Left kidney (tissue), 2 donors: ENCODE results near the gene SPSB3. TPM values are rescaled to one million over a fixed set of nuclear protein-coding genes. Genes with fewer than 3 reads are reported as not detected.
"Not testable (repeated sequence)": the region's sequence is repeated elsewhere in the genome, so short reads cannot be mapped to it uniquely, and the experiment has no call there.

Experiments
- DNase-seq: peaks from one replicate; pipeline ENCODE4 v3.0.0-alpha.2; 2013
- polyA plus RNA-seq: library from polyadenylated mRNA; unstranded; fragments of 120-200 nt; gene quantifications from one replicate; pipeline ENCODE4 v1.2.1, GENCODE V29; 2013; ENCODE audit not compliant: insufficient read length

The SPSB3 gene
- polyA plus RNA-seq, 1 donor, result 32.8 TPM

DNA sequence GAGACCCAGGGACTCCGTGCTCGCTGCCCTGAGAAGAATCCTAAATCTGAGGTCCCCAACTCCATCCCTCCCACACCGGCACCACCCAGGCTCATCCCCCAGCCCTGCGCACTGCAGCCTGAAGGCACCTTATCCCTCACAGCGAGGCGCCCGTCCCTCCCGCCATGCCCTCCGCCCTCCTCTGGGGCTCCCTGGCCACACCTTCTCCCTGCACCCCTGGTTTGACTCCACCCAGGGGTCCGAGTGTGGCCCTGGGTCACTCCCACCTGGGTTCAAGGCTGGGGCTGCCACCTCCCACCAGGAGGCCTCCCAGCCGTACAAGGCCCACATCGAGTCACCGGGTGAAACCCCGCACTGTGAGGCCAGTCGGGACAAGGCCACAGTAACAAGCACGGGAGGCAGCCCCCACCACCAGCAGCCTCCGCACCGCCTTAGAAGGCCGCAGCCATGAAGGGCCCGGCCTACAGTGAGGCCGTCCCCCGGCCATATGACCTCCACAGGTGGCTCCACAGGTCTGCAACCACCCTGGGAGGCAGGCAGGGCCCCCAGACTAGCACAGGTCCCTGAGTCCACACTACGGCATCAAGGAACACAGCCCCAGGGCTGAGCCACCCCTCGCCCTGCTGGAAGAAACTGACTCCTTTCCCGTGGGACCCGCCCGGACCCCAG lies 36.0 kb upstream of the SPSB3 start:
- DNase-seq, result no peak

DNA sequence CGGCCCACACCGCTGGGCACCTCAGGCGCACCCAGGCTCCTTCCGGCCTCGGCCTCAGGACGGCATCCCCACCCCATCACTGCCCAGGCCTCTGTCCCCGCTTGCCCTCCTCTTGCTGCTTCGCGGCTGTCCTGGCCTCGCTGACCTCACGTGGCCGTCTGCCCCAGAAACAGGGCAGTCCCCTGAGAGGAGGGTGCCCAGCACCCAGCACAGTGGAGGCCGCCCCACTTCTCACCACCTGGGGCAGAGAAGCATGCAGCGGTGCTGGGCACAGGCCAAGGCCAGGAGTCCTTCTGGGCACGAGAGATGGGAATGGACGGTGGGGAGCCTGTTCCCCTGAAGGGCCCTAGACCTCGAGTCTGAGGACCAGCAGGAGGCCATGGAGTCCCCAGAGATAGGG lies 35.3 kb upstream of the SPSB3 start:
- no peak for DNase-seq

DNA sequence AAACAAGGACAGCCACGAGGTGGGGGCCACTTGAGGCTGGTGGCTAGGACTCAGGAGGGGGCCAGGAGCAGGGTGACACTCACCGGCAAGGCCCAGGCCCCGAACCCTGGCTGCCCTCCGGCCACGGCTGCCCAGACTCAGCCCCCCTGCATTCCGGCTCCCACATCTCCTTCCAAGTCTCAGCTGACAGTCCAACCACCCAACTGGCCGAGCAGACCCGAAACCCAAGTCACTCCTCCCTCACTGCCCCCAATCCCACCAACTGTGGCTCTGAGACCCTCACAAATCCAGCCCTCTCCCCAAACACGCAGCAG lies 34.9 kb upstream of the SPSB3 start:
- DNase-seq, result no peak

DNA sequence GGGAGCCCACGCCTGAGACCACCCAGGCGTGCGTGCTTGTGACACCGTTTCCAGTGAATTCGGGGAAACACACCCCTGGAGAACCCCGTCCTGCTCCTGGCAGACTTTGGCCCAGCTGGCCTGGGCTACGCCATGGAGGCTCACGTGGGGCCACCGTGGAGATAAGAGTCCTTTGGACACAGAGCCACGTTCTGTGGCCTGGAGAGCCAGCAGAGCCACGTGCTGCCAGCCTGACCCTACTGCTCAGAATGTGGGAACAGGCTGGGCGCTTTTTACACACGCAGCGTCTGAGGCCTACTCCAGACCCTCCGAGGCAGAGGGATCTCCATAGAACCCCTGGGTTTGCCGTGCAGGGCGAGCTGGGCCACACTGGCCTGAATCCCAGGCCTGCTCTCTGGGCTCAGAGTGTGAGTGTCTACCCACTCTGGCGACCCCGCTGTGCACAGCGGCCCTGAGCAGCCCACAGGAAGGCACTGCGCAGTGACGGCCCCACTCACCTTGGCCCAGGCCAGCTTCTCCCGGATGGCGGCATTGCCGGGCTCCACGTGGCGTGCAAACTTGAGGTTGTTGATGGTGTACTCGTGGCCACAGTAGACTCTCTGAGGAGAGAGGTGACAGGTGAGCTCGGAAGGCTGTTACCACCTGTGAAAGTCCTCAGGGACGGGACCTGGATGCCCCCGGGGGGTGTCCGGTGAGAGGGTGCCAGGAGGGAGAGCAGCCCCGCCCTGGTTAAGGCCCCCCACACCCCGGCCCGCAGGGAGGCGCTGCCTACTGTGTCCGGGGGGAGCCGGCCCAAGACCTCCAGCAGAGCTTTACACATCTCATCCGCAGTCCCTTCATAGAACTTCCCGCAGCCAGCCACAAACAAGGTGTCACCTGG lies 34.3 kb upstream of the SPSB3 start:
- DNase-seq, result no peak

DNA sequence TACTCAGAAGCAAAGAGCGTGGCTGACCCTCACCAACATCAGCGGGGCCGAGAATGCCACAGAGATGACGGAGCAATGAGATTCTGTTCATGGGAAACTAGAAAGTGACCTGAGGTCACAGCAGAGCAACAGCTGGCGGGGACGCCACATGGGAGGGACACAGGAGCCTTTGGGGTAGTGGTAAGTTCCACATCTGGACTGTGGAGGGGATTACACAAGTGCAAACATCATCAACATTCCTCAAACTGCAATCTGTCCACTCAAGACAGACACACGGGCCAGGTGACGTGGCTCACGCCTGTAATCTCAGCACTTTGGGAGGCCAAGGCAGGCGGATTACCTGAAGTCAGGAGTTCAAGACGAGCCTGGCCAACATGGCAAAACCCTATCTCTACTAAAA lies 33.1 kb upstream of the SPSB3 start:
- no peak for DNase-seq

DNA sequence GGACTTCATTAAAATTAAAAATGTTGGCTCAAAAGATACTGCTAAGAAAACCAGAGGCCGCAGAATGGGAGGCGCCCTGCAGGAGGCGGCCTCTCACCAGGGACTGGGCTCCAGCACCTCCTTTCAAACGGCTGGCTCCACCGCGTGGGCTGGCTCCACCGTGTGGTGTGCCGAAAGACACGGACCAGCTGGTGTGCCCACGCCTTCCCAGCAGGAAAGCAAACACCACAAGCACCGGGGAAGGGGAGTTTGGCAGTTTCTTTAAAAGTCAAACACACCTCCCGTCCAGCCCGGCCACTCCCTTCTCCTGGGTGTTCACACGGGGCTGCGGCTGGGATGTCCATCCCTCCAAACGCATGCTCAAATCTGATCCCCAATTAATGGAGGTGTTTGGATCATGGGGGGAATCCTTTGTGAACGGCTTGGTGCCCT lies 30.4 kb upstream of the SPSB3 start:
- no peak for DNase-seq

DNA sequence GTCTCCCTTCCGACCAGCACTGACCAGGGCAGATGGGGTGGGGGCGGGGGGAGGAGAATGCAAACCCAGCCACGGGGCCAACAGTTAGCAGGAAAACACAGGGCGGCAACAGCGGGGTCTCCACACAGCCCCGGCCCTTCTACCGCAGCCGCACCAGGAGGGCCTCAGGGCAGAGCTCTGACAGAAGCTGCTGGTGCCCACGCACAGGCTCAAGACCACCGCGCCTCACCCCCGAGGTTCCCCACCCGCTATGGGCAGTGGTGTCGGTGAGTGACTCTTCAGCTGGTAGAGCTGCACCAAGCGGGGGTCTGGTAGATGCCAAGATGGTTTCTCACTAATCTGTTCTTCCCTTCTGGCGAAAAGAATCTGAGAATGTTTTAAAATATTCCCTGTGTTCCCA lies 28.2 kb upstream of the SPSB3 start:
- no peak for DNase-seq

DNA sequence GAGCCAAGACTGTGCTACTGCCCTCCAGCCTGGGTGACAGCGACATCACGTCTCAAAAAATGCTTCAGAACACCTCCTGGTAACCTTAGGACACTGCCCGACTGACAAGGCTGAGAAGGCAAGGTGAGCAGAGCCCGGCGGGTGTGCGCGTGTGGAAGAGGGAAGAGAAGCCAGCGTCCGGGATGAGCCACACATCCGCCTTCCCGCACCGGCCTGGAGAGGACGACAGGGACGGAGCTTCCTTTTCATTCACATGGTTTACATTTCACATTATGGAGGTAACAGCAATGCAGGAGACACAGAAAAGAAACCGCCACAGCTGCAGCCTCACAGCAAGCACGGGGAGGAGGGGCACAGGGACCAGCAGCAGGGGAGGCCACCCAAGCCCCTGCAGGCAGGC lies 27.7 kb upstream of the SPSB3 start:
- DNase-seq, result no peak

DNA sequence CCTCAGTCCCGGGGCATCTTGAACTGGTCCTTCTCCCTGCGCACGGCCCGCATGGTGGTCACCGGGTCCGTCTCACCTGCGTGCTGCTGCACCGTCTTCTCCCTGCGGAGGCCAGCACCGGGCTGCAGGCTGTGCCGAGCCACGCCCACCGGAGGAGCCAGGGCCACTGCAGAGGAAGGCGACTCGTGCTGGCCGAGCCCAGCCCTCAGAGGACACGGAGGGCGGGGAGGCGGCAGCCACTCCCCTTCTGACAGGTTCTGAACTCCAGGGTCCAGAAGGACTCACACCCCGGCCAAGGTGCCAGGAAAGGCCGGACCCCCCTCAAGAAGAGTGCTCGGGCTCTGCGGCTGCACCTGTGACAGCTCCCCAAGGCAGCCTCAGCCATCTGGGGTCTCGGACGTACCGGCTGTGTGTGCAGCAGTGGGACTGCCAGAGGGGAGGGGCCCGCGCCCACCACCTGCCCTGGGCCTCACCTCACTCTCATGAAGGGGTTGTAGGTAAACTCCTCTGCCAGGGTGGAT lies 27.0 kb upstream of the SPSB3 start:
- DNase-seq, result no peak

DNA sequence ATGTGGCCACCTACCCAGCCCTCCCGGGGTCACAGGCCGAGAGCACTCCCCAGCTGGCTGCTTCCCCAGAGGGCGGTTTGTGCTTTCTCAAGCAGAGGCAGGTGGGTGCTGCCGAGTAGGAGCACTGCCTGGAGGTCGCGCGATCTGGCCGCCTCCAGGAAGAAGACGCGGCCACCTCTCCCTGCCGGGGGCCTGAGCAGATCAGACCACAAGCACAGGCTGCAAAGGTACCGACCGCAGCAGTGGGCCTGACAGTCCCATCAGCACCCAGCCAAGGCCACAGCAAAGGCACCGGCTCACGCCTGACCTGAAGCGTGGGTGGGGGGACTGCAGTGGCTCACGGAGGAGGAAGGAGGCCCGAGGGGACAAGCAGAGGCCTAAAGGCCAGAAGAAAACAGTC lies 26.3 kb upstream of the SPSB3 start:
- DNase-seq, result no peak

DNA sequence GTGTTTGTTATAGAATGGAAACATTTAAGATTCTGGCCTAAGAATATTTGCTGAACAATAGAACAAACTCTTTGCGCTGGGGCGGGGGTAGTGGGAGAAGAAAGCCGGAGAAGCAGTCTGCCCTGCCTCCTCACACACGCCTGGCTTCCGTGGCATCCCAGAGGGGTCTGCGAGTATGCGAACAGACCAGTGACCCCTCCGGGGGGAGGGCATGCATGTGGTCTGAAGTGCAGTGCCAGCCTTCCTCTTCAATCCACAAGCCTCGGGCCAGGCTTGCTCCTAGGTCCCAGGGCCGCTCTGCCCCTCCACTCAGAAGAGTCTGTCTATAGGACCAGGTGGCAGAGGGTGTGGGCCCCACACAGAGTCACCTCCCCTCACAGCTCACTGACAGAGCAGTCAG lies 25.3 kb upstream of the SPSB3 start:
- no peak for DNase-seq

DNA sequence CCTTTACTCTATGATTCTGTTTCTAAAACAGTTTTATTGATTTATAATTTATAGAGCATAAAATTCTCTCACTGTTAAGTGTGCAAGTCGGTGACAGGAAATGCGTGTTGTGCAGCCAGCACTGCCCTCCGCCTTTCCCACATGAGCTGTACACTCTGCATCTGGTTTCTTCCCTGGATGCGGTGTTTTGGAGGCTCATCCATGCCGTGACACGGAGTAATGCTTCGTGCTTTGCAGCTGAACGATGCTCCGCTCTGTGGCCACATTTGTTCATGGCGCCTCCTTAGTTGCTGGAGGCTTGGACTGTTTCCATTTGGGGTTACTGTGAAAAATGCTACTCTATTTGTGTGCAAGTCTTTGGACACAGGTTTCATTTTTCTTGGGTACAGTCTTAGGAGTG lies 18.3 kb upstream of the SPSB3 start:
- DNase-seq, result no peak

DNA sequence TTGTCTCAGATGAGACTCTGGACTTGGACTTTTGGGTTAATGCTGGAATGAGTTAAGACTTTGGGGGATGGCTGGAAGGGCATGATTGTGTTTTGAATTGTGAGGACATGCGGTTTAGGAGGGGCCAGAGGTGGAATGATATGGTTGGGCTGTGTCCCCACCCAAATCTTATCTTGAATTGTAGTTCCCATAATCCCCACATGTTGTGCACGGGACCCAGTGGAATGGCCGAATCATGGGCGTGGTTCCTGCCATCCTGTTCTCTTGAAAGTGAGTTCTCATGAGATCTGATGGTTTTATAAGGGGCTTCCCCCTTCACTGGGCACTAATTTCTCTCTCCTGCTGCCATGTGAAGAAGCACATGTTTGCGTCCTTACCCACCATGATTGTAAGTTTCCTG lies 16.9 kb upstream of the SPSB3 start:
- DNase-seq, result not testable (repeated sequence)

DNA sequence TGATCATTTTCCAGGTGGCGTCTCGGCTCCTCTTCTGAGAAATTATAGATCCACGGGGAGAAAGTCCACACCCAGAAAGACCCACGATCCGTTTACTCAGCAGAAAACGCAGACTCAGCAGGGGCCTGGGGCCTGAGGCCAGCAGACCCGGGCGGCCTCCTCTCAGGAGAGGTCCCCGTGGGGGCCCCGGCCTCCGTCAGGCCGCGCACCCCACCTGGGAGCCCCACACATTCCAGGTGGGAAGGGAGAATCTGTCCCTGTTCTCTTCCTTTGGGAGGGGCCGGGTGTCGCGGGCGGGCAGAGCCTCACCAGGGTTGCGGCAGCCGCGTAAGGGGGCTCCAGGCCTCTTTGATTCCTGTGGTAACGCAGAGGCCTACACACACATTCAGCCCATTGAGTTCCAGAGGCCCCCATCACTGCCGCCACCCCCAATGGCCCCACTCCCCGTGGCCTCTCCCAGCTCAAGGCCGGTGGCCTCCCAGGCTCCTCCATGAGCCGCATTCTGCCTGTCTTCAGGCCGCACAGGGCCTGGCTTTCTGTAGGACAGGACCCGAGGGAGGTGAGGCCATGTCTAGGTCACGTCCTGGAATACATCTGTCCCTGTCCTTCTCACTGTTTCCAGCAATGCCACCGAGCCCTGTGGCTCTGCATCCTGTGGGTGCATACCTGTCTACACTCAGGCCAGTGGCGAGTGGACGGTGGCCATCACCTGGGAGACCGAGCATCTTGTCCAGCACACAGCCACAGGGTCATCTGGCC lies 12.7 kb upstream of the SPSB3 start:
- no peak for DNase-seq

DNA sequence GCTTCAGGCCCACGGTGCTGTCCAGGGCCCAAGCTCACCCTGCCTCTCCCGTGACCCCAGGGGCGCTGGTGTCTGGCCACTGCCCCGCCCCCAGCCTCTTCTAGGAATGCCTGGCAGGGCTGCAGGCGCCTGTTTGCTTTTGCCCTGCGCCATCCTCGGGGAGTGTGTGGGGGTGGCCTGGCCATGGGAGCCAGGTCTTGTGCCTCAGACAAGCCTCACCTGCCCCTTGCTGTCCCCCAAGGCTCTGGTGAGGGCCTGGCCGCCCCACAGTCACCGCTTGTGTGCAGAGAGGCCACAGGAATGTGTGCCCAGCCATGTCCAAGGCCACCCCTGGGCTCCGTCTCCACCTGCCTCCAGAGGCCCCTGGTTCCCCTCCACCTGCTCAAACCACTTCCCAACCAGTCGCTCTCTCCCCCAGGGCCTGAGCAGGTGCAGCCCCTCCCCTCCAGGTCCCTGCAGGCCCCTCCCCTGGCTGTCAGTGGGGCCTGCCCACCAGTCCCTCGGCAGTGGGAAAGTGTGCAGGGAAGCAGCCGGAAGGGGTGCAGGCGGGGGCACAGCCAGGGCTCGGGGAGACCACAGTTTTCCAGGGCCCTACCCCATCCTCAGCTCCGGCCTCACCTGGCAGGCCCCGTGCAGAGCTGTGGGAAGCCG lies 12.0 kb upstream of the SPSB3 start:
- no peak for DNase-seq

DNA sequence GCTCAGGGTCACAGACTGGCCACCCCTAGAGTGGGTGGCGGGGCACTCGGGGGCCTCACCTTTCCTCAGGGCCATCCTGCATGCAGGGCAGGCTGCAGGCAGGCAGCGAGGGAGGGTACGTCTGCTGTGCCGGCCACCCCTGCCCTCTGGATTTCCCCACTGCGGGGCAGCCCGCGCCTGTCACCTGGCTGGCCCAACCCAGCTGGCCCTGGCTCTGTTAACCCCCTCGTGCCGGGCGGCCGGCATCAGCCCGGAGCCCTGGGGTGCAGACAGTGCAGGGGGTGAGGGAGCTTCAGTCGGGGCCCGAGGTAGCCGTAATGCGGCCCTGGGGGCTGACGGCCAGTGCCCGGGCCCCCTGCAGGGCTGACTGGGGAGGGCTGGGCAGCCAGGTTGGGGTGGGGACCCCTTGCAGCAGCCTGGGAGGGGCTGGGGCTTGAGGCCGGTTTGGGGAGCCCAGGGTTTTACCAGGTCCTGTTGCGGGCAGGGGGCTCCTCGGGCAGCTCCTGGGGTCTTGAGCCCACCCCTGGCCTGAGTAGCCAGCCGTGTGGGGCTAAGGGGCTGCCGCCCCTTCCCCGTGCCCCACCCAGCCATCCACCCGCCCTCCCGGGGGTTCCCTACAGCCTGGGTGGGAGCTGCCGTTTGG lies 11.3 kb upstream of the SPSB3 start, which contains the start of gene IGFALS:
IGFALS (minus strand) TSS at position 128 of the 643 bp plus-strand sequence; CDS start at position 75, 53 bp downstream.
- no peak for DNase-seq

DNA sequence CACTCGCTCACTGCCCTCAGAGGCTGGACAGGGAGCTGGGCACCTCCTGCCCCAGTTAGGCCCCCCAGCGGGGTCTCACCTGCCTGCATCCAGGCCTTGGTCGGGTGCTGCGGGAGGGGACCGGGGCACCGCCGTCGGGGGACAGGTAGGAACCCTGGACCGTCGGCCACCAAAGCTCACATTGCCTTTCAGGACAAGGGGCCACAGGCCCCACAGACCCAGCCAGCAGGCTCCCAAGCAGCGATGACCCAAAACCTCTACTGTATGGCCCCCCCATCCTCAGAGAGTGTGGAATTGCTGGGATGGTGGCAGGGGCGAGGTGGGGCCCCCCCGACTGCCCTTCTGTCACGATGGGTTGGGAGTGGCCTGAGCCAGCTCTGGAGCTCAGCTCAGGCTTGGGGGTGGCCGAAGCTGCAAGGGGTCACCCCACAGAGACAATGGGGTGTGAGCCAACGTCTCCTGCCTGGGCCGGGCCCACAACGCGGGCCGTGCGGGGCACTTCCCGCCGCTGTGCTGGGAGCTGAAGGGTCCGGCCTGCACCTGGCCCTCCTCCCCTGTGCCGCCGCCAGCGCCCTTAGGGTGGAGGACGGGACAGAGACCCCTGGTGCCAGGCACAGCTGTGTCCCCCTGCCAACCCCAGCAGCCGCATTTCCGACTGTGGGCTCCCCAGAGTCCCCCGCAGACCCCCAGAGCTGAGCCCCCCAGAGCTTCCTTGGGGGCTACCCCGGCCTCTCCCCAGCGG lies 10.6 kb upstream of the SPSB3 start:
- no peak for DNase-seq

DNA sequence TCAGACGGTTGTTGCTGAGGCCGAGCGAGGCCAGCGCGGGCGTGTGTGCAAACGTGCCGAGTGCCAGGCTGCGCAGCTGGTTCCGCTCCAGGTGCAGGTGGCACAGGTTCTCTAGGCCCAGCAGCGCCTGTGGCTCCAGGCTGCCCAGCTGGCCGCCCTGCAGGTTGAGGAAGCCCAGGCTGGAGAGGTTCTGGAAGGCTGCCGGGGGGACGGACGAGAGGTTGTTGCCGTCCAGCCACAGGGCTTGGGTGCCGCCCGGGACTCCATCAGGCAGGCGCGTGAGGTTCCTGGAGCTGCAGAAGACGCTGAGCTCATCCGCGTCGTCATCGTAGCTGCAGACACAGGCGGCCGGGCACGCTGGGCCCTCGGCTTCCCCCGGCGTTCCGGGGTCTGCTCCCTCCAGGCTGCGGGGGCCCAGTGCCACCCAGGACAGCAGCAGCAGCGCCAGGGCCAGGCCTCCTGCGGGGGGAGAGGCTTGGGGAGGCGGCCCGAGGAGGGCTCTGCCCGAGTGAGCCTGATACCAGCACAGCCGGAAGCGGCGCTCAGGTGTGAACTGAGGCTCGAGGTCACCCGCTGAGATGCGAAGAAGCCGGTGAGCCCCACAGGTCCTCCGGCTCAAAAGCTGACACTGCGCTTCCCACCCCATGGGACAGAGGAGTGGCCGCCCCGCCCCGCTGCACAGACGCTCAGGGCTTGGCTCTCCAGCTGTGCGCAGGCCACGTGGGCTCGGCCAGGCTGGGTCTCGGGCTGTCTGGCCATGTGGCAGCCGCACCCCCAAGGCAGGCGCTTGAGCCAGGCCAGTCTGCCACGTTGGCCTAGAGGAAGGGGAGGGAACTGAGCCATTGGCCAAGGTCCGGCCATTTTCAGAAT lies 9.8 kb upstream of the SPSB3 start:
- no peak for DNase-seq

DNA sequence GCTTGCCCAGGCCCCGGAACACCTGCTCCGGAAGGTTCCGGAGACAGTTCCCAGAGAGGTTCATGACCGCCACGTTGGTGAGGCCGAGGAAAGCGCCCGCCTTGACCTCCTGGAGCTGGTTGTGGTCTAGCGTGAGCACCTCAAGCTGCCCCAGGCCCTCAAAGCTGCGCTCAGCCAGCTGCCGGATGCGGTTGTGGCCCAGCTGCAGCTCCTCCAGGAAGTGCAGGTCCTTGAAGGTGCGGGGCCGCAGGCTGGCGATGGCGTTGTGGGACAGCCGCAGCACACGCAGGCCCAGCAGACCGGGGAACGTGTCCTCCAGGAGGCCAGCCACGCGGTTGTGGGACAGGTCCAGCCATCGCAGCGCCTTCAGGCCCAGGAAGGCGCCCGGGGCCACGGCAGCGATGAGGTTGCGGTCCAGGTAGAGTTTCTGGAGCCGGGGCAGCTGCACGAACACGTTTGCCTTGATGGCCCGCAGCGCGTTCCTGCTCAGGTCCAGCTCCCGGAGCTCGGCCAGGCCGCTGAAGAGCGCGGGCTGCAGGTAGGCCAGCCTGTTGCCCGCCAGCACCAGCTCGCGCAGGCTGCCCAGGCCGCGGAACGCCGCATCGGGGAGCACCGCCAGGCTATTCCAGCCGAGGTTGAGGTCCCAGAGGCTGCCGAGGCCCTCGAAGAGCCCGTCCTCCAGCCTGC lies 9.0 kb upstream of the SPSB3 start:
- DNase-seq, result no peak
